Karpas-422 (cell line): ENCODE data around the gene OR4N2. TPM values are rescaled to one million over a fixed set of nuclear protein-coding genes. Genes with fewer than 3 reads are reported as not detected.
"Not testable (repeated sequence)": the region's sequence is repeated elsewhere in the genome, so short reads cannot be mapped to it uniquely, and the experiment has no call there.

Source experiments
- DNase-seq: peaks from one replicate; pipeline ENCODE4 v3.0.0-alpha.2; 2015
- H2AFZ ChIP-seq: fragments of 200-600 bp; sonication (generic); 2 replicates; pipeline ENCODE4 v1.6.1; 2014; ENCODE audit warnings: antibody characterized with exemption, low read length, mixed read lengths
- H3K27ac ChIP-seq: fragments of 200-600 bp; sonication (generic); 2 replicates; pipeline ENCODE4 v1.5.1; 2014; ENCODE audit warnings: mild to moderate bottlenecking, low read length, moderate library complexity
- H3K27me3 ChIP-seq: fragments of 200-600 bp; sonication (generic); 2 replicates; pipeline ENCODE4 v1.6.1; 2014; ENCODE audit warnings: low read length, mixed read lengths
- H3K36me3 ChIP-seq: fragments of 200-600 bp; sonication (generic); 2 replicates; pipeline ENCODE4 v1.6.1; 2014; ENCODE audit warnings: low read length, mixed read lengths; ENCODE audit not compliant: insufficient read depth
- H3K4me1 ChIP-seq: fragments of 200-600 bp; sonication (generic); 2 replicates; pipeline ENCODE4 v1.6.1; 2014; ENCODE audit warnings: mild to moderate bottlenecking, low read length, mixed read lengths
- H3K4me2 ChIP-seq: fragments of 200-600 bp; sonication (generic); 2 replicates; pipeline ENCODE4 v1.6.1; 2014; ENCODE audit warnings: low read length, low read depth, mild to moderate bottlenecking; ENCODE audit not compliant: poor library complexity, severe bottlenecking
- H3K4me3 ChIP-seq: fragments of 200-600 bp; sonication (generic); 2 replicates; pipeline ENCODE4 v1.5.1; 2014; ENCODE audit warnings: mild to moderate bottlenecking, antibody characterized with exemption, low read length, mixed read lengths
- H3K79me2 ChIP-seq: fragments of 200-600 bp; sonication (generic); 2 replicates; pipeline ENCODE4 v1.6.1; 2014; ENCODE audit warnings: mild to moderate bottlenecking, low read length, mixed read lengths
- H3K9ac ChIP-seq: fragments of 200-600 bp; sonication (generic); 2 replicates; pipeline ENCODE4 v1.6.0; 2014; ENCODE audit warnings: low read length
- H3K9me2 ChIP-seq: fragments of 200-600 bp; sonication (generic), shearing (Covaris generic); replicated peaks from 2 replicates; pipeline ENCODE4 v1.6.0; 2014; ENCODE audit warnings: mild to moderate bottlenecking, low read length, moderate library complexity; ENCODE audit not compliant: insufficient read depth
- H3K9me3 ChIP-seq: fragments of 300-700, 200-600 bp; sonication (generic); 2 replicates; pipeline ENCODE4 v1.6.1; 2014; ENCODE audit warnings: low read length, mixed read lengths
- H4K20me1 ChIP-seq: fragments of 200-600 bp; sonication (generic); 2 replicates; pipeline ENCODE4 v1.6.1; 2014; ENCODE audit warnings: mild to moderate bottlenecking, antibody characterized with exemption, low read length, low read depth; ENCODE audit not compliant: insufficient read depth
- total RNA-seq: library from RNA; depleted of rRNA; stranded (reverse); fragments of >200 nt; shearing (Covaris generic); gene quantifications from 2 replicates; pipeline ENCODE4 v1.2.3, GENCODE V29; 2014; ENCODE audit warnings: low replicate concordance

OR4N2 gene
- total RNA-seq, 1 experiment from 2014 or later = not detected

- not testable (repeated sequence) for H3K27ac ChIP-seq, H3K9ac ChIP-seq, H3K4me3 ChIP-seq
Measured at GRCh38 chr14:19788150-19788549, 15.4 kb upstream of the OR4N2 start.

GRCh38 chr14:19796520-19797108 is 7.0 kb upstream of the OR4N2 start:
- not testable (repeated sequence) for H3K4me1 ChIP-seq, H3K27me3 ChIP-seq, H3K4me3 ChIP-seq, H4K20me1 ChIP-seq, H3K27ac ChIP-seq, H3K9me2 ChIP-seq, H2AFZ ChIP-seq, H3K4me2 ChIP-seq, H3K36me3 ChIP-seq, H3K79me2 ChIP-seq, H3K9ac ChIP-seq, DNase-seq
- peaks cover 41% of the 10 kb centered on the region for H3K9me3 ChIP-seq

More at GRCh38 chr14:19788150-19788549, 15.4 kb upstream of the OR4N2 start:
- peaks cover 58% of the 10 kb centered on the region for H3K9me3 ChIP-seq
- not testable (repeated sequence) for H3K9me2 ChIP-seq, H3K4me2 ChIP-seq, H3K36me3 ChIP-seq, H4K20me1 ChIP-seq, H3K27me3 ChIP-seq, H3K4me1 ChIP-seq, H2AFZ ChIP-seq, DNase-seq, H3K79me2 ChIP-seq

- H3K9me2 ChIP-seq = no peaks in the 10 kb centered on the region
- no peak overlapping the region for H3K9ac ChIP-seq
- no peak overlapping the region for H3K4me3 ChIP-seq
- peaks cover 47% of the 10 kb centered on the region for H3K9me3 ChIP-seq
- H3K36me3 ChIP-seq = no peaks in the 10 kb centered on the region; the same call in 1 of the 2 replicates
- no peaks in the 10 kb centered on the region for H3K79me2 ChIP-seq
- DNase-seq = no peak
- H2AFZ ChIP-seq = no peak overlapping the region
- no peak overlapping the region for H3K27ac ChIP-seq
- no peaks in the 10 kb centered on the region for H4K20me1 ChIP-seq
- H3K27me3 ChIP-seq = no peaks in the 10 kb centered on the region
- H3K4me1 ChIP-seq = no peaks in the 10 kb centered on the region
- H3K4me2 ChIP-seq = no peak overlapping the region
Measured at GRCh38 chr14:19799880-19800279, 3.7 kb upstream of the OR4N2 start.

- H4K20me1 ChIP-seq = no peaks in the 10 kb centered on the region
- no peaks in the 10 kb centered on the region for H3K79me2 ChIP-seq
- peaks cover 49% of the 10 kb centered on the region for H3K9me3 ChIP-seq
- H3K4me2 ChIP-seq = no peak overlapping the region
- H3K9ac ChIP-seq = no peak overlapping the region
- no peak for DNase-seq
- no peaks in the 10 kb centered on the region for H3K4me1 ChIP-seq
- H3K36me3 ChIP-seq = no peaks in the 10 kb centered on the region; the same call in 1 of the 2 replicates
- no peak overlapping the region for H3K27ac ChIP-seq
- no peaks in the 10 kb centered on the region for H3K27me3 ChIP-seq
- H2AFZ ChIP-seq = no peak overlapping the region
- H3K4me3 ChIP-seq = no peak overlapping the region
- no peaks in the 10 kb centered on the region for H3K9me2 ChIP-seq
Measured at GRCh38 chr14:19800282-19801117, 3.1 kb upstream of the OR4N2 start.

GRCh38 chr14:19801118-19801464 is 2.5 kb upstream of the OR4N2 start:
- DNase-seq = no peak
- H3K9me2 ChIP-seq = no peaks in the 10 kb centered on the region
- H3K4me1 ChIP-seq = no peaks in the 10 kb centered on the region
- H2AFZ ChIP-seq = no peak overlapping the region
- no peaks in the 10 kb centered on the region for H4K20me1 ChIP-seq
- H3K9me3 ChIP-seq = peaks cover 52% of the 10 kb centered on the region
- no peak overlapping the region for H3K27ac ChIP-seq
- no peak overlapping the region for H3K4me3 ChIP-seq
- no peaks in the 10 kb centered on the region; the same call in 1 of the 2 replicates for H3K36me3 ChIP-seq
- no peaks in the 10 kb centered on the region for H3K27me3 ChIP-seq
- no peak overlapping the region for H3K9ac ChIP-seq
- H3K4me2 ChIP-seq = no peak overlapping the region
- no peaks in the 10 kb centered on the region for H3K79me2 ChIP-seq

GRCh38 chr14:19813171-19813920 is 9.8 kb downstream of the OR4N2 start:
- not testable (repeated sequence) for H3K36me3 ChIP-seq, H3K4me2 ChIP-seq, H3K27ac ChIP-seq, H4K20me1 ChIP-seq, DNase-seq, H3K4me3 ChIP-seq, H2AFZ ChIP-seq, H3K9ac ChIP-seq, H3K9me2 ChIP-seq, H3K4me1 ChIP-seq, H3K79me2 ChIP-seq, H3K27me3 ChIP-seq
- peaks cover 32% of the 10 kb centered on the region for H3K9me3 ChIP-seq

GRCh38 chr14:19819879-19820278 is 16.3 kb downstream of the OR4N2 start:
- not testable (repeated sequence) for DNase-seq, H2AFZ ChIP-seq, H3K9me2 ChIP-seq, H3K4me3 ChIP-seq, H3K27ac ChIP-seq, H3K9ac ChIP-seq, H3K4me1 ChIP-seq, H3K4me2 ChIP-seq, H3K79me2 ChIP-seq, H4K20me1 ChIP-seq, H3K27me3 ChIP-seq, H3K36me3 ChIP-seq
- peaks cover 37% of the 10 kb centered on the region for H3K9me3 ChIP-seq

- not testable (repeated sequence) for H3K27ac ChIP-seq, DNase-seq, H4K20me1 ChIP-seq, H3K36me3 ChIP-seq, H2AFZ ChIP-seq, H3K4me3 ChIP-seq, H3K4me1 ChIP-seq, H3K4me2 ChIP-seq, H3K9ac ChIP-seq, H3K9me2 ChIP-seq, H3K79me2 ChIP-seq, H3K27me3 ChIP-seq
- H3K9me3 ChIP-seq = peaks cover 36% of the 10 kb centered on the region
Measured at GRCh38 chr14:19821016-19821415, 17.4 kb downstream of the OR4N2 start.
